GM19193 (cell line): Measurements from ENCODE around the gene TRIM14.

ENCODE experiments used
- POLR2A ChIP-seq: IDR thresholded peaks from 4 replicates; pipeline ENCODE4 v1.6.1; 2011; ENCODE audit not compliant: insufficient read depth, insufficient read length; ENCODE audit errors: extremely low read depth

Gene TRIM14

GRCh38 chr9:98049288-98050072, 69.5 kb downstream of the TRIM14 start:
- no peak for TF ChIP-seq POLR2A

GRCh38 chr9:98047002-98047401, 72.0 kb downstream of the TRIM14 start:
- TF ChIP-seq POLR2A, result no peak

GRCh38 chr9:98046180-98046543, 72.9 kb downstream of the TRIM14 start:
- no peak for TF ChIP-seq POLR2A

- TF ChIP-seq POLR2A, result peak; percentile 27
Observed at GRCh38 chr9:98045234-98046179, 73.5 kb downstream of the TRIM14 start.

- TF ChIP-seq POLR2A, result no peak
Observed at GRCh38 chr9:98043915-98044314, 75.1 kb downstream of the TRIM14 start.

GRCh38 chr9:98040212-98040611, 78.8 kb downstream of the TRIM14 start:
- TF ChIP-seq POLR2A, result no peak

GRCh38 chr9:98039607-98040017, 79.4 kb downstream of the TRIM14 start:
- no peak for TF ChIP-seq POLR2A

- no peak for TF ChIP-seq POLR2A
Observed at GRCh38 chr9:98038958-98039357, 80.1 kb downstream of the TRIM14 start.

GRCh38 chr9:98037357-98037756, 81.7 kb downstream of the TRIM14 start:
- TF ChIP-seq POLR2A, result no peak

- TF ChIP-seq POLR2A, result no peak
Observed at GRCh38 chr9:98034593-98035546, 84.2 kb downstream of the TRIM14 start.

GRCh38 chr9:98031935-98032334, 87.1 kb downstream of the TRIM14 start:
- no peak for TF ChIP-seq POLR2A

GRCh38 chr9:98031169-98031568, 87.9 kb downstream of the TRIM14 start:
- TF ChIP-seq POLR2A, result no peak

- no peak for TF ChIP-seq POLR2A
Observed at GRCh38 chr9:98024702-98025101, 94.3 kb downstream of the TRIM14 start.

GRCh38 chr9:98022447-98022846, 96.6 kb downstream of the TRIM14 start:
- no peak for TF ChIP-seq POLR2A
